BLaER1 (cell line): ENCODE measurements around the gene PLCH1.

Source experiments
- H3K27ac ChIP-seq: shearing (Covaris generic); formaldehyde crosslinking; 2 replicates; pipeline ENCODE4 v1.8.1; 2022
- H3K27me3 ChIP-seq: shearing (Covaris generic); formaldehyde crosslinking; 2 replicates; pipeline ENCODE4 v1.8.1; 2022
- H3K36me3 ChIP-seq: shearing (Covaris generic); formaldehyde crosslinking; 2 replicates; pipeline ENCODE4 v1.8.1; 2022
- H3K4me1 ChIP-seq: shearing (Covaris generic); formaldehyde crosslinking; 2 replicates; pipeline ENCODE4 v1.8.1; 2022
- H3K4me2 ChIP-seq: shearing (Covaris generic); formaldehyde crosslinking; 2 replicates; pipeline ENCODE4 v1.8.1; 2022
- H3K4me3 ChIP-seq: shearing (Covaris generic); formaldehyde crosslinking; 2 replicates; pipeline ENCODE4 v1.8.1; 2022
- H3K9ac ChIP-seq: shearing (Covaris generic); formaldehyde crosslinking; 2 replicates; pipeline ENCODE4 v1.8.1; 2022
- H3K9me3 ChIP-seq: shearing (Covaris generic); formaldehyde crosslinking; 2 replicates; pipeline ENCODE4 v1.8.1; 2022
- H4K20me1 ChIP-seq: shearing (Covaris generic); formaldehyde crosslinking; 2 replicates; pipeline ENCODE4 v1.8.1; 2022
- Cebpa-rat ChIP-seq: shearing (Covaris generic); IDR thresholded peaks from 2 replicates; pipeline ENCODE4 v1.8.1; 2022

The PLCH1 gene

GRCh38 chr3:155744626-155745324 is at the start of gene PLCH1:
PLCH1 (minus strand) TSS chr3:155745071; CDS start chr3:155704224, 40,847 bp downstream.
- TF ChIP-seq Cebpa-rat, result no peak
- Histone ChIP-seq H3K4me1 (peaks cover 26% of the 10 kb centered on the region), H3K4me3 (peak within 1 kb of the TSS; percentile 75), H3K36me3 (no peaks in the 10 kb centered on the region), H3K27ac (no peak within 1 kb of the TSS), H3K9me3 (no peaks in the 10 kb centered on the region), H3K27me3 (peaks cover 55% of the 10 kb centered on the region), H3K4me2 (peak within 1 kb of the TSS; percentile 92), H3K9ac (peak within 1 kb of the TSS; percentile 72), H4K20me1 (peaks cover 17% of the 10 kb centered on the region; the same call in 1 of the 2 replicates)

- Histone ChIP-seq H3K9ac (no peak overlapping the region), H3K36me3 (peaks cover 12% of the 10 kb centered on the region; the same call in 1 of the 2 replicates), H3K27me3 (no peaks in the 10 kb centered on the region), H3K4me1 (no peaks in the 10 kb centered on the region), H3K4me2 (no peak overlapping the region), H3K9me3 (peaks cover 9% of the 10 kb centered on the region; the same call in 1 of the 2 replicates), H4K20me1 (no peaks in the 10 kb centered on the region), H3K4me3 (no peak overlapping the region), H3K27ac (no peak overlapping the region)
- TF ChIP-seq Cebpa-rat, result no peak
Measured at GRCh38 chr3:155792532-155792931, 47.7 kb upstream of the PLCH1 start.

GRCh38 chr3:155791190-155791589 is 46.3 kb upstream of the PLCH1 start:
- Histone ChIP-seq H3K4me3 (no peak overlapping the region), H3K36me3 (peaks cover 12% of the 10 kb centered on the region; the same call in 1 of the 2 replicates), H3K27me3 (no peaks in the 10 kb centered on the region), H3K4me2 (no peak overlapping the region), H3K4me1 (no peaks in the 10 kb centered on the region), H4K20me1 (no peaks in the 10 kb centered on the region), H3K9ac (no peak overlapping the region), H3K9me3 (peaks cover 9% of the 10 kb centered on the region; the same call in 1 of the 2 replicates), H3K27ac (no peak overlapping the region)
- TF ChIP-seq Cebpa-rat, result no peak

GRCh38 chr3:155790272-155790925 is 45.5 kb upstream of the PLCH1 start:
- H3K27me3 ChIP-seq, result no peaks in the 10 kb centered on the region
- H4K20me1 ChIP-seq, result no peaks in the 10 kb centered on the region
- no peak overlapping the region for H3K27ac ChIP-seq
- no peak overlapping the region for H3K9ac ChIP-seq
- no peak overlapping the region for H3K4me3 ChIP-seq
- no peak overlapping the region for H3K4me2 ChIP-seq
- peaks cover 12% of the 10 kb centered on the region; the same call in 1 of the 2 replicates for H3K36me3 ChIP-seq
- TF ChIP-seq Cebpa-rat, result no peak
- H3K9me3 ChIP-seq, result peaks cover 9% of the 10 kb centered on the region; the same call in 1 of the 2 replicates
- no peaks in the 10 kb centered on the region for H3K4me1 ChIP-seq

GRCh38 chr3:155785662-155786295 is 40.9 kb upstream of the PLCH1 start:
- H3K27ac ChIP-seq, result no peak overlapping the region

GRCh38 chr3:155782390-155782953 is 37.6 kb upstream of the PLCH1 start:
- Histone ChIP-seq H3K9me3 (peaks cover 34% of the 10 kb centered on the region), H3K4me1 (peaks cover 9% of the 10 kb centered on the region), H3K9ac (no peak overlapping the region), H3K27me3 (no peaks in the 10 kb centered on the region), H3K27ac (no peak overlapping the region), H3K36me3 (no peaks in the 10 kb centered on the region), H3K4me2 (no peak overlapping the region), H4K20me1 (no peaks in the 10 kb centered on the region), H3K4me3 (no peak overlapping the region)
- TF ChIP-seq Cebpa-rat, result no peak

More at GRCh38 chr3:155785662-155786295, 40.9 kb upstream of the PLCH1 start:
- H3K4me1 ChIP-seq, result no peaks in the 10 kb centered on the region
- H3K9ac ChIP-seq, result no peak overlapping the region
- H3K36me3 ChIP-seq, result peaks cover under 1% of the 10 kb centered on the region; the same call in 1 of the 2 replicates
- no peak overlapping the region for H3K4me2 ChIP-seq
- peaks cover 34% of the 10 kb centered on the region for H3K9me3 ChIP-seq
- no peaks in the 10 kb centered on the region for H3K27me3 ChIP-seq
- H3K4me3 ChIP-seq, result no peak overlapping the region
- no peaks in the 10 kb centered on the region for H4K20me1 ChIP-seq
- TF ChIP-seq Cebpa-rat, result no peak

GRCh38 chr3:155780291-155780690 is 35.4 kb upstream of the PLCH1 start:
- Histone ChIP-seq H3K36me3 (no peaks in the 10 kb centered on the region), H3K4me2 (no peak overlapping the region), H4K20me1 (no peaks in the 10 kb centered on the region), H3K4me3 (no peak overlapping the region), H3K27me3 (no peaks in the 10 kb centered on the region), H3K4me1 (peaks cover 9% of the 10 kb centered on the region), H3K9me3 (peaks cover 34% of the 10 kb centered on the region), H3K27ac (no peak overlapping the region), H3K9ac (no peak overlapping the region)
- TF ChIP-seq Cebpa-rat, result no peak

GRCh38 chr3:155778462-155778861 is 33.6 kb upstream of the PLCH1 start:
- peaks cover 30% of the 10 kb centered on the region for H3K9me3 ChIP-seq

GRCh38 chr3:155772801-155773200 is 27.9 kb upstream of the PLCH1 start:
- Histone ChIP-seq H3K4me2 (no peak overlapping the region), H3K27me3 (no peaks in the 10 kb centered on the region), H4K20me1 (no peaks in the 10 kb centered on the region), H3K27ac (no peak overlapping the region), H3K9ac (no peak overlapping the region), H3K9me3 (peaks cover 22% of the 10 kb centered on the region), H3K36me3 (peaks cover 8% of the 10 kb centered on the region), H3K4me3 (no peak overlapping the region), H3K4me1 (peaks cover 2% of the 10 kb centered on the region; the same call in 1 of the 2 replicates)
- TF ChIP-seq Cebpa-rat, result no peak

More at GRCh38 chr3:155778462-155778861, 33.6 kb upstream of the PLCH1 start:
- no peak for TF ChIP-seq Cebpa-rat
- H3K36me3 ChIP-seq, result no peaks in the 10 kb centered on the region
- H3K9ac ChIP-seq, result no peak overlapping the region
- peaks cover 9% of the 10 kb centered on the region for H3K4me1 ChIP-seq
- H3K27ac ChIP-seq, result no peak overlapping the region
- peak overlapping the region; percentile 9; the same call in 1 of the 2 replicates for H3K4me2 ChIP-seq
- no peak overlapping the region for H3K4me3 ChIP-seq
- no peaks in the 10 kb centered on the region for H4K20me1 ChIP-seq
- H3K27me3 ChIP-seq, result no peaks in the 10 kb centered on the region
